Memory B cell (primary cell): Measurements from ENCODE around the gene OR51D1.

Source experiments
- ATAC-seq: fragments of 150-1000 bp; cut with Tn5 transposase; 2 replicates; pipeline ENCODE4 v1.10.0; 2021; ENCODE audit warnings: low read depth, mild to moderate bottlenecking, moderate library complexity
- DNase-seq, 2 donors: peaks; one replicate each; pipeline ENCODE4 v3.0.0; 2022; ENCODE audit warnings: low spot score in 2 of 2
- H3K27ac Mint-ChIP-seq: one replicate; pipeline ENCODE4 v1.8.0; 2022; ENCODE audit warnings: mild to moderate bottlenecking, moderate library complexity, mixed read lengths
- H3K27me3 Mint-ChIP-seq: one replicate; pipeline ENCODE4 v1.8.0; 2022; ENCODE audit warnings: mixed read lengths
- H3K36me3 Mint-ChIP-seq: one replicate; pipeline ENCODE4 v1.8.0; 2022; ENCODE audit warnings: mild to moderate bottlenecking, mixed read lengths
- H3K4me1 Mint-ChIP-seq: one replicate; pipeline ENCODE4 v1.8.0; 2022; ENCODE audit warnings: mixed read lengths
- H3K4me3 Mint-ChIP-seq: one replicate; pipeline ENCODE4 v1.8.0; 2022; ENCODE audit warnings: mild to moderate bottlenecking, moderate library complexity, mixed read lengths
- H3K9me3 Mint-ChIP-seq: one replicate; pipeline ENCODE4 v1.8.0; 2022; ENCODE audit warnings: mixed read lengths

OR51D1 gene

GRCh38 chr11:4636136-4636535 lies 1.1 kb upstream of the OR51D1 start:
- Mint-ChIP-seq H3K36me3 (no peaks in the 10 kb centered on the region), H3K4me1 (no peaks in the 10 kb centered on the region), H3K4me3 (no peak overlapping the region), H3K9me3 (no peaks in the 10 kb centered on the region), H3K27ac (no peak overlapping the region), H3K27me3 (peaks cover 3% of the 10 kb centered on the region)
- DNase-seq (no peak), ATAC-seq (no peak)

- no peak overlapping the region for H3K27ac Mint-ChIP-seq
- DNase-seq: no peak
- no peaks in the 10 kb centered on the region for H3K9me3 Mint-ChIP-seq
- no peak for ATAC-seq
- H3K36me3 Mint-ChIP-seq: no peaks in the 10 kb centered on the region
- H3K4me3 Mint-ChIP-seq: no peak overlapping the region
- no peaks in the 10 kb centered on the region for H3K4me1 Mint-ChIP-seq
- peaks cover 12% of the 10 kb centered on the region for H3K27me3 Mint-ChIP-seq
Measured at GRCh38 chr11:4637662-4638047, 378 bp downstream of the OR51D1 start.

GRCh38 chr11:4639931-4640330 lies 2.7 kb downstream of the OR51D1 start:
- Mint-ChIP-seq H3K36me3 (no peaks in the 10 kb centered on the region), H3K9me3 (no peaks in the 10 kb centered on the region), H3K4me3 (no peak overlapping the region), H3K27ac (no peak overlapping the region), H3K27me3 (peaks cover 19% of the 10 kb centered on the region), H3K4me1 (no peaks in the 10 kb centered on the region)
- DNase-seq (no peak), ATAC-seq (no peak)

GRCh38 chr11:4641501-4641900 lies 4.2 kb downstream of the OR51D1 start:
- H3K27ac Mint-ChIP-seq: no peak overlapping the region
- H3K9me3 Mint-ChIP-seq: no peaks in the 10 kb centered on the region
- no peaks in the 10 kb centered on the region for H3K4me1 Mint-ChIP-seq
- H3K4me3 Mint-ChIP-seq: no peak overlapping the region
- no peak for DNase-seq
- peaks cover 21% of the 10 kb centered on the region for H3K27me3 Mint-ChIP-seq
- no peaks in the 10 kb centered on the region for H3K36me3 Mint-ChIP-seq
- no peak for ATAC-seq

GRCh38 chr11:4642043-4642442 lies 4.8 kb downstream of the OR51D1 start:
- Mint-ChIP-seq H3K27ac (no peak overlapping the region), H3K9me3 (no peaks in the 10 kb centered on the region), H3K4me3 (no peak overlapping the region), H3K27me3 (peaks cover 21% of the 10 kb centered on the region), H3K4me1 (no peaks in the 10 kb centered on the region), H3K36me3 (no peaks in the 10 kb centered on the region)
- no peak for DNase-seq
- ATAC-seq: no peak

- no peaks in the 10 kb centered on the region for H3K9me3 Mint-ChIP-seq
- H3K27me3 Mint-ChIP-seq: peaks cover 21% of the 10 kb centered on the region
- H3K4me1 Mint-ChIP-seq: no peaks in the 10 kb centered on the region
- no peak overlapping the region for H3K27ac Mint-ChIP-seq
- H3K36me3 Mint-ChIP-seq: no peaks in the 10 kb centered on the region
- DNase-seq (no peak), ATAC-seq (no peak)
- H3K4me3 Mint-ChIP-seq: no peak overlapping the region
Measured at GRCh38 chr11:4643076-4643475, 5.8 kb downstream of the OR51D1 start.

- Mint-ChIP-seq H3K4me3 (no peak within 1 kb of the TSS), H3K27me3 (peaks cover 21% of the 10 kb centered on the region), H3K36me3 (no peaks in the 10 kb centered on the region), H3K4me1 (no peaks in the 10 kb centered on the region), H3K9me3 (no peaks in the 10 kb centered on the region), H3K27ac (no peak within 1 kb of the TSS)
- ATAC-seq (no peak), DNase-seq (no peak)
Measured at GRCh38 chr11:4643682-4644081, 6.4 kb downstream of the OR51D1 start, which contains the start of gene OR51E1. Gene OR51E1 (plus strand): TSS chr11:4643982. CDS start chr11:4652527, 8,545 bp downstream.

- ATAC-seq (no peak), DNase-seq (no peak)
- H3K27ac Mint-ChIP-seq: no peak overlapping the region
- peaks cover 23% of the 10 kb centered on the region for H3K27me3 Mint-ChIP-seq
- H3K4me3 Mint-ChIP-seq: no peak overlapping the region
- no peaks in the 10 kb centered on the region for H3K9me3 Mint-ChIP-seq
- no peaks in the 10 kb centered on the region for H3K36me3 Mint-ChIP-seq
- H3K4me1 Mint-ChIP-seq: no peaks in the 10 kb centered on the region
Measured at GRCh38 chr11:4644233-4644632, 7.0 kb downstream of the OR51D1 start.

- Mint-ChIP-seq H3K4me1 (no peaks in the 10 kb centered on the region), H3K27me3 (peaks cover 24% of the 10 kb centered on the region), H3K4me3 (no peak overlapping the region), H3K36me3 (no peaks in the 10 kb centered on the region), H3K27ac (no peak overlapping the region), H3K9me3 (no peaks in the 10 kb centered on the region)
- no peak for ATAC-seq
- no peak for DNase-seq
Measured at GRCh38 chr11:4645974-4646373, 8.7 kb downstream of the OR51D1 start.

- DNase-seq (no peak), ATAC-seq (no peak)
- Mint-ChIP-seq H3K27ac (no peak overlapping the region), H3K4me3 (no peak overlapping the region), H3K36me3 (no peaks in the 10 kb centered on the region), H3K4me1 (no peaks in the 10 kb centered on the region), H3K27me3 (peaks cover 15% of the 10 kb centered on the region), H3K9me3 (no peaks in the 10 kb centered on the region)
Measured at GRCh38 chr11:4647766-4648165, 10.5 kb downstream of the OR51D1 start.

GRCh38 chr11:4654635-4655369 lies 17.5 kb downstream of the OR51D1 start:
- Mint-ChIP-seq H3K9me3 (peaks cover 3% of the 10 kb centered on the region), H3K36me3 (no peaks in the 10 kb centered on the region), H3K27me3 (peaks cover 9% of the 10 kb centered on the region), H3K4me3 (no peak overlapping the region), H3K27ac (no peak overlapping the region), H3K4me1 (no peaks in the 10 kb centered on the region)
- no peak for DNase-seq
- no peak for ATAC-seq

- no peak for ATAC-seq
- Mint-ChIP-seq H3K4me3 (no peak overlapping the region), H3K27me3 (peaks cover 9% of the 10 kb centered on the region)
Measured at GRCh38 chr11:4658629-4659445, 21.6 kb downstream of the OR51D1 start.

GRCh38 chr11:4662876-4663275 lies 25.6 kb downstream of the OR51D1 start:
- no peaks in the 10 kb centered on the region for H3K36me3 Mint-ChIP-seq
- no peak for DNase-seq
- H3K27ac Mint-ChIP-seq: no peak overlapping the region
- ATAC-seq: no peak
- peaks cover 9% of the 10 kb centered on the region for H3K27me3 Mint-ChIP-seq
- no peaks in the 10 kb centered on the region for H3K4me1 Mint-ChIP-seq
- H3K4me3 Mint-ChIP-seq: no peak overlapping the region
- peaks cover 2% of the 10 kb centered on the region for H3K9me3 Mint-ChIP-seq

More at GRCh38 chr11:4658629-4659445, 21.6 kb downstream of the OR51D1 start:
- Mint-ChIP-seq H3K4me1 (no peaks in the 10 kb centered on the region), H3K36me3 (no peaks in the 10 kb centered on the region), H3K9me3 (peaks cover 2% of the 10 kb centered on the region), H3K27ac (no peak overlapping the region)
- DNase-seq: no peak

GRCh38 chr11:4664183-4664582 lies 26.9 kb downstream of the OR51D1 start:
- H3K4me1 Mint-ChIP-seq: no peaks in the 10 kb centered on the region
- H3K9me3 Mint-ChIP-seq: peaks cover 2% of the 10 kb centered on the region
- no peak for ATAC-seq
- H3K27ac Mint-ChIP-seq: no peak overlapping the region
- H3K4me3 Mint-ChIP-seq: no peak overlapping the region
- DNase-seq: no peak
- peaks cover 9% of the 10 kb centered on the region for H3K27me3 Mint-ChIP-seq
- H3K36me3 Mint-ChIP-seq: no peaks in the 10 kb centered on the region
